ENCODE results near the gene ZNF804A.

Gene ZNF804A

DNA sequence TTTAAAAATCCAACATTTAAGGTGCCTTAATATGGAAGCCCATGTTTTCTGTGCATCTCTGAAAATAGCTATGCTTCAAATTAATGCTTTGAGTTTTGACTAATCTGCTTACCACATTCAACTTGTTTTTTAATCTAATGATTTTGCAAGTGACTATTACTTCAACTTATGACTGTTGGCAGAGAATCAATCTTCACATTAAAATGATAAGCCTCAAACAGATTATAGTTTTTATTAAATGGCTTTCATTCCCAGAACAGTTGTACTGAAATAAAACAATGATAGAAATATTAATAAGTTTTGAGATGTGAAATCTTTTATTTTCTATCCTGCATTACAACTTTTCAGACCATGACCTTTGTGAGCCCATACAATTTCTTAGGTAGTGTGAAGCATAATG is 347.5 kb downstream of the ZNF804A start:
- DNase-seq (ENCODE audit: low spot score), result no peak

DNA sequence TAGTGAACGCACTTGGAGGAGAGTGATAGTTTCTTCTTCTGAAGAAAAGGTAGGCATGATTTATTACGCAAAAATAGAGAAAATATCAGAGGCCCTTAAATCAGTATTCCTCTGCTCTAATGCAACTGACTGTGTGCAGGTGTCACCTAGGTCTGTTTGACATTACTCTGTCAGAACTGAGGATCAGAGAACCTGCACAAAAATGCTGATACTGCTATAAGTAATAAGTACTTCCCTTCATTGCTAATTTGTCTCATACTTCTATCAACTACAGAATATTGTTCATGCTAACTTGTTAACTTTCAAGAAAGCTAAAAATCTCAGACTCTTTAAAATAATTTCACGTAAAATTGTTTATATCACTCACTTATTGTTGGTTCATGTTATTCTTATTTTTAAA is 358.5 kb downstream of the ZNF804A start:
- DNase-seq (ENCODE audit: low spot score), result no peak

DNA sequence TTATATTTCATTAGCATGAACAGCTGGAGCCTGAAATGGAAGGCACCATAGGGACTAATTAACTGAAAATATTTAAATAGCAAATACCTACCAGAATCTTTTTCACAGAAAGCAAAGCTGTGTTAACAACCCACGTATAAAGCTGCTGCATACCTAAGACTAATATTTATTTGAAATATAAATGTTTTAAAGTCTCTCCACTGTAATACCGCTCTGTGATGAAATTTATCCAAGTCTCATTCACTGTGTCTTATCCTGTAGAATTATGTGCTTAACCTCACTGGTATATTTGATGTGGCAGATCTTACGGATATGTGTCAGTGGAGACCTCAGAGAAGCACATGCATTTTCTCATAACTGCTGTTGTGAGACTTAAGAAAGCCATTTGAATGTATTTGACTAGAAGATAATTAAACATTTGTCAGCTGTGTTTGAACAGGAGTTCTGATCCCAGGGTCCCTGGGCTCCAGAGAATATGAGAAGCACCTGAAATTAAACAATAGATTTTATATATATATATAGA is 373.3 kb downstream of the ZNF804A start:
- DNase-seq (ENCODE audit: low spot score), result no peak
